Measurements from ENCODE around the gene PPP1R1B. TPM values are rescaled to one million over a fixed set of nuclear protein-coding genes. Genes with fewer than 3 reads are reported as not detected.

Gene PPP1R1B
- total RNA-seq, 2 experiments from 2014 or later, result not detected

GRCh38 chr17:39659279-39660010 lies 32.7 kb downstream of the PPP1R1B start:
- POLR2A ChIA-PET, result no interaction called here

GRCh38 chr17:39660011-39660360 lies 33.2 kb downstream of the PPP1R1B start:
- CTCF ChIA-PET, result no interaction called here
- POLR2A ChIA-PET, result no interaction called here

More at GRCh38 chr17:39659279-39660010, 32.7 kb downstream of the PPP1R1B start:
- CTCF ChIA-PET, result no interaction called here

GRCh38 chr17:39660397-39661385 lies 33.9 kb downstream of the PPP1R1B start:
- POLR2A ChIA-PET, result no interaction called here
- CTCF ChIA-PET, result interaction anchor here (1.2 kb wide), 1 partner anchor 11 kb away, joined by 3 read pairs; no protein-coding TSS in a partner anchor

GRCh38 chr17:39661744-39662541 lies 35.2 kb downstream of the PPP1R1B start:
- POLR2A ChIA-PET, result no interaction called here
- CTCF ChIA-PET, result interaction anchor here (1.2 kb wide), 1 partner anchor 10 kb away, joined by 3 read pairs; no protein-coding TSS in a partner anchor

- CTCF ChIA-PET, result interaction anchor here (1.8 kb wide), 1 partner anchor 8 kb away, joined by 5 read pairs; no protein-coding TSS in a partner anchor
- POLR2A ChIA-PET, result no interaction called here
Observed at GRCh38 chr17:39662551-39663339, 36.0 kb downstream of the PPP1R1B start.

- POLR2A ChIA-PET, result no interaction called here
Observed at GRCh38 chr17:39663340-39663687, 36.6 kb downstream of the PPP1R1B start.

GRCh38 chr17:39663688-39664580 lies 37.2 kb downstream of the PPP1R1B start:
- POLR2A ChIA-PET, result no interaction called here
- CTCF ChIA-PET, result interaction anchor here (1.8 kb wide), 1 partner anchor 10 kb away, joined by 5 read pairs; no protein-coding TSS in a partner anchor

More at GRCh38 chr17:39663340-39663687, 36.6 kb downstream of the PPP1R1B start:
- CTCF ChIA-PET, result interaction anchor here (1.8 kb wide), 1 partner anchor 9 kb away, joined by 5 read pairs; no protein-coding TSS in a partner anchor

- ChIA-PET POLR2A (no interaction called here), CTCF (interaction anchor here (1.5 to 4.1 kb wide), 3 partner anchors 10 to 43 kb away, joined by 5 to 19 read pairs (median 6); no protein-coding TSS in a partner anchor)
Observed at GRCh38 chr17:39664581-39665561, 38.1 kb downstream of the PPP1R1B start, which contains the start of gene TCAP. Gene TCAP, plus strand, starts transcription at chr17:39665349. Its CDS starts 11 bp downstream, at chr17:39665360.

GRCh38 chr17:39665642-39666224 lies 39.0 kb downstream of the PPP1R1B start:
- POLR2A ChIA-PET, result no interaction called here
- CTCF ChIA-PET, result interaction anchor here (1.3 to 4.1 kb wide), 3 partner anchors 42 to 147 kb away, joined by 3 to 19 read pairs (median 6); no protein-coding TSS in a partner anchor

- ChIA-PET CTCF (interaction anchor here (1.1 to 4.1 kb wide), 5 partner anchors 13 to 146 kb away, joined by 3 to 19 read pairs (median 6); no protein-coding TSS in a partner anchor), POLR2A (no interaction called here)
Observed at GRCh38 chr17:39666231-39666600, 39.5 kb downstream of the PPP1R1B start.

- ChIA-PET CTCF (interaction anchor here (1.1 to 4.1 kb wide), 7 partner anchors 13 to 146 kb away, joined by 3 to 28 read pairs (median 6); partner anchors contain the start of gene PGAP3), POLR2A (interaction anchor here (1.0 kb wide), 1 partner anchor 63 kb away, joined by 3 read pairs; the partner anchor contains the start of gene MIEN1)
Observed at GRCh38 chr17:39666601-39667261, 40.0 kb downstream of the PPP1R1B start.

GRCh38 chr17:39667262-39667944 lies 40.7 kb downstream of the PPP1R1B start:
- POLR2A ChIA-PET, result interaction anchor here (1.0 kb wide), 1 partner anchor 63 kb away, joined by 3 read pairs; the partner anchor contains the start of gene MIEN1
- CTCF ChIA-PET, result interaction anchor here (0.6 to 4.1 kb wide), 7 partner anchors 11 to 67 kb away, joined by 3 to 28 read pairs (median 4); partner anchors contain the start of gene PGAP3

GRCh38 chr17:39667945-39668924 lies 41.5 kb downstream of the PPP1R1B start, which contains the start of gene PNMT:
Gene PNMT, plus strand, starts transcription at chr17:39668453. Its CDS starts 23 bp downstream, at chr17:39668476.
- POLR2A ChIA-PET, result interaction anchor here (0.7 kb wide), 1 partner anchor 20 kb away, joined by 3 read pairs; the partner anchor contains the start of gene PGAP3

More at GRCh38 chr17:39667945-39668924, 41.5 kb downstream of the PPP1R1B start, which contains the start of gene PNMT:
- CTCF ChIA-PET, result interaction anchor here (0.6 to 4.1 kb wide), 12 partner anchors 11 to 120 kb away, joined by 3 to 28 read pairs (median 4); partner anchors contain the start of gene PGAP3

Data from activated CD8-positive, alpha-beta memory T cell treated with anti-CD3 and anti-CD28 coated beads for 36 hours (primary cell).